Smooth muscle cell (in vitro differentiated cells): Measurements from ENCODE around the gene SLC25A45. TPM values are rescaled to one million over a fixed set of nuclear protein-coding genes. Genes with fewer than 3 reads are reported as not detected.

Experiments
- DNase-seq: peaks from one replicate; lab custom pipeline; 2025; ENCODE audit not compliant: unreplicated experiment; lab: John Stamatoyannopoulos, UW
- H2AFZ ChIP-seq: fragments of 200-600 bp; sonication (generic); 2 replicates; pipeline ENCODE4 v1.6.0; 2016; ENCODE audit warnings: antibody characterized with exemption, low read depth, mild to moderate bottlenecking
- H3F3A ChIP-seq: fragments of 200-600 bp; sonication (generic); 2 replicates; pipeline ENCODE4 v1.6.0; 2017; ENCODE audit warnings: antibody characterized with exemption, low read depth
- H3K27ac ChIP-seq: fragments of 200-600 bp; sonication (generic); 2 replicates; pipeline ENCODE4 v1.5.1; 2016; ENCODE audit warnings: low read depth, mild to moderate bottlenecking
- H3K27me3 ChIP-seq: fragments of 200-600 bp; sonication (generic); 2 replicates; pipeline ENCODE4 v1.6.1; 2016; ENCODE audit warnings: low read depth, mild to moderate bottlenecking
- H3K36me3 ChIP-seq: fragments of 200-600 bp; sonication (generic); 2 replicates; pipeline ENCODE4 v1.5.1; 2016; ENCODE audit warnings: low read depth
- H3K4me1 ChIP-seq: fragments of 200-600 bp; sonication (generic); 2 replicates; pipeline ENCODE4 v1.5.1; 2016; ENCODE audit warnings: low read depth
- H3K4me2 ChIP-seq: fragments of 200-600 bp; sonication (generic); 2 replicates; pipeline ENCODE4 v1.6.0; 2016; ENCODE audit warnings: mild to moderate bottlenecking
- H3K4me3 ChIP-seq: fragments of 200-600 bp; sonication (generic); 2 replicates; pipeline ENCODE4 v1.5.1; 2016; ENCODE audit warnings: mild to moderate bottlenecking
- H3K79me2 ChIP-seq: fragments of 200-600 bp; sonication (generic); 2 replicates; pipeline ENCODE4 v1.6.0; 2016; ENCODE audit warnings: low read depth, mild to moderate bottlenecking
- H3K9ac ChIP-seq: fragments of 200-600 bp; sonication (generic); 2 replicates; pipeline ENCODE4 v1.6.0; 2016; ENCODE audit warnings: low read depth
- H3K9me3 ChIP-seq: fragments of 200-600 bp; sonication (generic); replicated peaks from 2 replicates; pipeline ENCODE4 v1.5.1; 2016; ENCODE audit warnings: low read depth
- H4K20me1 ChIP-seq: fragments of 200-600 bp; sonication (generic); 2 replicates; pipeline ENCODE4 v1.6.0; 2016; ENCODE audit warnings: low read depth
- WGBS: methylation state at CpG from one replicate; pipeline ENCODE4 v1.1.7; 2016; ENCODE audit warnings: low lambda C conversion rate; 5-methylcytosine and 5-hydroxymethylcytosine counted together
- polyA plus RNA-seq: library from polyadenylated mRNA; unstranded; fragments of >200 nt; fragmentation: Nextera tagmentation; extraction: Ambion mirVana; gene quantifications from 2 replicates; pipeline ENCODE4 v1.2.1, GENCODE V29; 2016
- total RNA-seq: library from RNA; depleted of rRNA; stranded (reverse); fragments of >200 nt; gene quantifications from 2 replicates; pipeline ENCODE4 v1.2.3, GENCODE V29; 2014
- TF ChIP-seq, protein P1 (sequence below): fragments of 200-600 bp; sonication (generic); IDR thresholded peaks from 2 replicates; pipeline ENCODE4 v1.5.1; 2017; ENCODE audit warnings: borderline replicate concordance, mild to moderate bottlenecking, antibody characterized with exemption; ENCODE audit not compliant: insufficient read depth, poor library complexity, severe bottlenecking

SLC25A45 gene
- total and polyA plus RNA-seq, 2 experiments from 2014 or later: 0.81 to 3.4 TPM

- H3F3A ChIP-seq: peaks cover 9% of the 10 kb centered on the region
- 88% methylated on average over 14 of the region's 14 CpGs for WGBS
- no peaks in the 10 kb centered on the region for H3K36me3 ChIP-seq
- no peaks in the 10 kb centered on the region for H3K9me3 ChIP-seq
- H3K9ac ChIP-seq: no peak overlapping the region
- no peaks in the 10 kb centered on the region for H4K20me1 ChIP-seq
- DNase-seq: no peak
- no peaks in the 10 kb centered on the region for H3K27me3 ChIP-seq
- no peak overlapping the region for H2AFZ ChIP-seq
- H3K4me2 ChIP-seq: no peak overlapping the region
- H3K79me2 ChIP-seq: no peaks in the 10 kb centered on the region
- no peak overlapping the region for H3K4me3 ChIP-seq
- H3K27ac ChIP-seq: no peak overlapping the region
- TF ChIP-seq, protein P1, sequence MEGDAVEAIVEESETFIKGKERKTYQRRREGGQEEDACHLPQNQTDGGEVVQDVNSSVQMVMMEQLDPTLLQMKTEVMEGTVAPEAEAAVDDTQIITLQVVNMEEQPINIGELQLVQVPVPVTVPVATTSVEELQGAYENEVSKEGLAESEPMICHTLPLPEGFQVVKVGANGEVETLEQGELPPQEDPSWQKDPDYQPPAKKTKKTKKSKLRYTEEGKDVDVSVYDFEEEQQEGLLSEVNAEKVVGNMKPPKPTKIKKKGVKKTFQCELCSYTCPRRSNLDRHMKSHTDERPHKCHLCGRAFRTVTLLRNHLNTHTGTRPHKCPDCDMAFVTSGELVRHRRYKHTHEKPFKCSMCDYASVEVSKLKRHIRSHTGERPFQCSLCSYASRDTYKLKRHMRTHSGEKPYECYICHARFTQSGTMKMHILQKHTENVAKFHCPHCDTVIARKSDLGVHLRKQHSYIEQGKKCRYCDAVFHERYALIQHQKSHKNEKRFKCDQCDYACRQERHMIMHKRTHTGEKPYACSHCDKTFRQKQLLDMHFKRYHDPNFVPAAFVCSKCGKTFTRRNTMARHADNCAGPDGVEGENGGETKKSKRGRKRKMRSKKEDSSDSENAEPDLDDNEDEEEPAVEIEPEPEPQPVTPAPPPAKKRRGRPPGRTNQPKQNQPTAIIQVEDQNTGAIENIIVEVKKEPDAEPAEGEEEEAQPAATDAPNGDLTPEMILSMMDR: no peak
- H3K4me1 ChIP-seq: no peaks in the 10 kb centered on the region
Observed at GRCh38 chr11:65373839-65374580, 8.4 kb downstream of the SLC25A45 start.

GRCh38 chr11:65370659-65371049 lies 11.8 kb downstream of the SLC25A45 start:
- Histone ChIP-seq H3K27me3 (no peaks in the 10 kb centered on the region), H3K79me2 (peaks cover 5% of the 10 kb centered on the region), H3K4me3 (no peak overlapping the region), H3K36me3 (no peaks in the 10 kb centered on the region), H2AFZ (no peak overlapping the region), H3K4me1 (no peaks in the 10 kb centered on the region), H3F3A (peaks cover 9% of the 10 kb centered on the region), H3K9me3 (no peaks in the 10 kb centered on the region), H3K9ac (peak overlapping the region; percentile 79), H4K20me1 (no peaks in the 10 kb centered on the region), H3K27ac (peak overlapping the region; percentile 95), H3K4me2 (peak overlapping the region; percentile 37)
- no peak for DNase-seq
- WGBS: 80% methylated on average over 6 of the region's 6 CpGs
- TF ChIP-seq, protein P1: no peak

DNA sequence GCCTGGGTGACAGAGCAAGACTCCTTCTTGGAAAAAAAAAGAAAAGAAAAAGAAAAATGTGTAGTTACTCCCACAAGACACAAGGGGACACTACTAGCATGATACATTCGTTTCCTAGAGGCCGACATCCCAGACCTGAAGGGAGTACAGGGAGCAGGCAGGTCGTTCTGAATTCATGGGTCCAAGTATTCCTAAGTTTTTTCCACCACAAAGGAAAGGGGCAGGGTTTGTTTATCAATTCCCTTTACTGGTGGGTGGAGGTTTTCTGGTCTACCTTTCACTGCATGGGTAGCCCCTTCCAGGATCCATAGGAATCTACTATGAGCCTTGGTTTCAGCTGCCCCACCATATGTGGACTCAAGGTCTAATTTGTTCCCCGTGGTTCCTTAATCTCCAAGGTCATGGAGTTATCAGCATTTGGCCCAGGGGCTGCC lies 16.1 kb downstream of the SLC25A45 start:
- DNase-seq: no peak
- H3K4me2 ChIP-seq: peak overlapping the region; percentile 33
- H3F3A ChIP-seq: peaks cover 3% of the 10 kb centered on the region
- H3K36me3 ChIP-seq: no peaks in the 10 kb centered on the region
- no peaks in the 10 kb centered on the region for H3K27me3 ChIP-seq
- TF ChIP-seq, protein P1: peak; percentile 81
- WGBS: 4% methylated on average over 4 of the region's 4 CpGs
- no peak overlapping the region for H2AFZ ChIP-seq
- H3K4me3 ChIP-seq: peak overlapping the region; percentile 4
- no peaks in the 10 kb centered on the region for H3K9me3 ChIP-seq
- peaks cover 5% of the 10 kb centered on the region for H3K79me2 ChIP-seq
- H3K9ac ChIP-seq: no peak overlapping the region
- no peaks in the 10 kb centered on the region for H4K20me1 ChIP-seq
- H3K4me1 ChIP-seq: no peaks in the 10 kb centered on the region
- no peak overlapping the region for H3K27ac ChIP-seq

GRCh38 chr11:65363770-65364169 lies 18.7 kb downstream of the SLC25A45 start:
- DNase-seq: no peak
- Histone ChIP-seq H3K9ac (no peak overlapping the region), H3K4me3 (no peak overlapping the region), H3K4me2 (no peak overlapping the region), H3K36me3 (no peaks in the 10 kb centered on the region), H3K9me3 (no peaks in the 10 kb centered on the region), H3F3A (no peaks in the 10 kb centered on the region), H2AFZ (no peak overlapping the region), H4K20me1 (no peaks in the 10 kb centered on the region), H3K79me2 (peaks cover 5% of the 10 kb centered on the region), H3K27ac (no peak overlapping the region), H3K4me1 (no peaks in the 10 kb centered on the region), H3K27me3 (no peaks in the 10 kb centered on the region)
- TF ChIP-seq, protein P1: no peak
- 86% methylated on average over 3 of the region's 3 CpGs for WGBS
